Right atrium auricular region (tissue), 2 donors: ENCODE results near the gene ZBTB6. TPM values are rescaled to one million over a fixed set of nuclear protein-coding genes. Genes with fewer than 3 reads are reported as not detected.

ENCODE experiments used
- DNase-seq: peaks from one replicate; pipeline ENCODE4 v3.0.0-alpha.2; 2019; ENCODE audit warnings: low spot score
- H3K27ac ChIP-seq, 2 donors: fragments of 200-600 bp; sonication (generic); 1 replicate in 1 of 2; 2 replicates in 1 of 2; pipeline ENCODE4 v1.5.1; 2016 to 2019
- H3K27me3 ChIP-seq, 2 donors: fragments of 200-600 bp; sonication (generic); one replicate each; pipeline versions ENCODE4 v1.5.1 to v1.6.0; 2017 to 2019
- H3K36me3 ChIP-seq: fragments of 200-600 bp; sonication (generic); one replicate; pipeline ENCODE4 v1.5.1; 2016
- H3K4me1 ChIP-seq, 2 donors: fragments of 200-600 bp; sonication (generic); one replicate each; pipeline versions ENCODE4 v1.5.1 to v1.6.0; 2017 to 2019
- H3K4me3 ChIP-seq, 2 donors: fragments of 200-600 bp; sonication (generic); 1 replicate in 1 of 2; 2 replicates in 1 of 2; pipeline ENCODE4 v1.5.1; 2017 to 2019; ENCODE audit warnings: mild to moderate bottlenecking in 1 of 2, moderate library complexity in 1 of 2
- H3K9me3 ChIP-seq, 2 donors: fragments of 200-600 bp; sonication (generic); one replicate each; pipeline ENCODE4 v1.5.1; 2019
- CTCF ChIP-seq, 2 donors: fragments of 200-600 bp; sonication (generic); IDR thresholded peaks; one replicate each; pipeline ENCODE4 v1.5.1; 2019; ENCODE audit warnings: antibody characterized with exemption in 2 of 2
- total RNA-seq, 2 donors: library from RNA; depleted of rRNA; stranded (reverse); fragments of >200 nt; gene quantifications; one replicate each; pipeline ENCODE4 v1.1.0, GENCODE V29; 2016

Gene ZBTB6
- total RNA-seq, 2 donors from 2014 or later = 6.3 to 6.8 TPM

DNA sequence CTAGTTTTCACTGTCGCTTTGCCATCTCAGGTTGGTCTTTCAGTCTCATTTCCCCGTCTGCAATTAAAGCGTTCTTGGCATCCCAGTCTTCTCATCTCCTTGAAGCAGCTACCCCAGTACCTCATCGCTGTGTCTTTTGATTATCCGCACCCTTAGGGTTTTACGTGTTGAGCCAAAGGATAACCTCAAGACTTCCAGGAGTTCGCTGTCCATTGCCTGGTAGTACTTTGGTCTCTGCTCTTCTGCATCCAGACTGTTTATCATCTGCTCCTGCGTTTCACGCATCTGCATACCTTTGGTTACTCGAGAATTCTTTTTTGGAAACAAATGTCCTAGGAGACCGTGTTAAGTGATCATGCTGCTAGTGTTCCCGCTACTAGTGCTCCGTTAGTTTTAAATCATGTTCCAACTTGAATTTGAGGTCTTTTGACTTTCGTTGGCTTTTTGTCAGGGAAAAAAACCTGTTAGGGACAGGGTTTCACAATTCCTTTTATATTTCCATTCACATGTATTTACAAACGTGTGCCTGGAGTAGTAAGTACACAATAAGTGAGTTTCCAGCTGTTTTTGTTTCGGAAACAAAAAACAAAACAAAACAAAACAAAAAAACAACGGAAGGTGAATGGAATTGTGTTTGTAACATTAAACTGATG, 28.6 kb upstream of the ZBTB6 start:
- TF ChIP-seq CTCF (IDR thresholded peaks at IDR 0.05) = no peak
- no peaks in the 10 kb centered on the region for H3K27me3 ChIP-seq
- H3K4me3 ChIP-seq = peak overlapping the region; percentile 74 to 92
- DNase-seq = no peak
- H3K27ac ChIP-seq = peak overlapping the region; percentile 83 to 96
- no peaks in the 10 kb centered on the region for H3K36me3 ChIP-seq
- no peaks in the 10 kb centered on the region for H3K9me3 ChIP-seq
- peaks cover 0 to 39% of the 10 kb centered on the region in 2 donors for H3K4me1 ChIP-seq

GRCh38 chr9:122940749-122941581, 27.8 kb upstream of the ZBTB6 start, which contains the start of gene RABGAP1:
RABGAP1 (plus strand) TSS chr9:122941020; CDS start chr9:122957060, 16,040 bp downstream.
- Histone ChIP-seq H3K27me3 (no peaks in the 10 kb centered on the region), H3K4me3 (peak within 1 kb of the TSS; percentile 74 to 92), H3K9me3 (no peaks in the 10 kb centered on the region), H3K36me3 (peaks cover 6% of the 10 kb centered on the region), H3K27ac (peak within 1 kb of the TSS; percentile 83 to 96), H3K4me1 (peaks cover 0 to 32% of the 10 kb centered on the region in 2 donors)
- TF ChIP-seq CTCF (IDR thresholded peaks at IDR 0.05) = no peak
- peak; percentile 99 for DNase-seq

GRCh38 chr9:122940454-122940748, 27.3 kb upstream of the ZBTB6 start:
- Histone ChIP-seq H3K36me3 (peaks cover 7% of the 10 kb centered on the region), H3K27me3 (no peaks in the 10 kb centered on the region), H3K27ac (peak overlapping the region; percentile 68 to 96), H3K4me3 (peak overlapping the region in 1 of 2 donors; percentile 92), H3K4me1 (peaks cover 0 to 26% of the 10 kb centered on the region in 2 donors), H3K9me3 (no peaks in the 10 kb centered on the region)
- no peak for TF ChIP-seq CTCF (IDR thresholded peaks at IDR 0.05)
- no peak for DNase-seq

DNA sequence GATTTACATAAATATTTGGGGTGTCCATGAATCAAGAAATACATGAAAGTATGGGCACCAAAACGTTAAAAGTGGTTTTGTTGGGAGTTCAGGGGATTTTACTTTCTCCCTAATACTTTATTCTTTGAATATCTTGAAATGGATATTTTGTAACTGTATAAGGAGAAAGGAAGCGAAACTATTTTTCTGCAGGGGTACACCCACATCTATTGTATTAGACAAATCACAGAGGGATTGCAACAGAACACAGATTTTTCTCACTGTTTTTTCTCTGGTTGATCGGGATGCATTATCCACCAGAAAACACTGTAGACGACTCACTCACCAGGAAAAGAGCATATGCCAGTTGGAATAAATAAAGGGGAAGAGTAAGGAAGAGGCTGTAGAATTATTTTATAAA, 26.5 kb upstream of the ZBTB6 start:
- Histone ChIP-seq H3K36me3 (peaks cover 7% of the 10 kb centered on the region), H3K4me1 (peaks cover 0 to 23% of the 10 kb centered on the region in 2 donors), H3K27ac (no peak overlapping the region)

DNA sequence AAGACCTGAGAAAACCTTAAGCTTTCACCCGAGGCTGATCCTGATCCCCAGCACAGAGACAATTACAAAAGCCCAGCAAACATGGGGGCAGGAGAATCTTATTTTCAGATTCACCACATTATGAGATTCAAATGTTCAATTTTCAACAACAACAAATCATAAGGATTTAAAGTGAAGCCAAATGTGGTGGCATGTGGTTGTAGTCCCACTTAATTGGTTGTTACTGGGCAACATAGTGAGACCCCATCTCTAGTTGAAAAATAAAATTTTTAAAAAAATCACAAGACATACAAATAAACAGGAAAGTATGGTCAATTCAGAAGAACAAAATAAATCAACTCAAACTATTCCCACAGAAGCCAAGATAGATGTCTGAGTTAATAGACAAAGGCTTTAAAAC, 23.8 kb upstream of the ZBTB6 start:
- H3K27ac ChIP-seq = no peak overlapping the region
- H3K27me3 ChIP-seq = no peaks in the 10 kb centered on the region
- H3K9me3 ChIP-seq = no peaks in the 10 kb centered on the region
- H3K4me3 ChIP-seq = no peak overlapping the region
- H3K36me3 ChIP-seq = peaks cover 7% of the 10 kb centered on the region
- peaks cover 0 to 33% of the 10 kb centered on the region in 2 donors for H3K4me1 ChIP-seq
- TF ChIP-seq CTCF (IDR thresholded peaks at IDR 0.05) = no peak
- DNase-seq = no peak

More for the DNA sequence above, 26.5 kb upstream of the ZBTB6 start:
- Histone ChIP-seq H3K27me3 (no peaks in the 10 kb centered on the region), H3K4me3 (no peak overlapping the region), H3K9me3 (no peaks in the 10 kb centered on the region)
- DNase-seq = no peak
- TF ChIP-seq CTCF (IDR thresholded peaks at IDR 0.05) = no peak
